ENCODE data around the gene FGD3. TPM values are rescaled to one million over a fixed set of nuclear protein-coding genes. Genes with fewer than 3 reads are reported as not detected.

The FGD3 gene
- total RNA-seq, 4 donors from 2014 or later, result 4.3 to 5.1 (median 4.9) TPM

GRCh38 chr9:93085676-93086075 lies 138.4 kb downstream of the FGD3 start:
- no peak for DNase-seq (ENCODE audit: extremely low spot score)
- intact Hi-C loops (cut with DNase I), result loop anchor here (10.0 kb wide), 1 partner anchor 81 kb away; no protein-coding TSS in a partner anchor
- Histone ChIP-seq H3K4me1 (no peaks in the 10 kb centered on the region), H3K9me3 (no peaks in the 10 kb centered on the region), H3K27me3 (no peaks in the 10 kb centered on the region), H3K36me3 (no peaks in the 10 kb centered on the region), H3K4me3 (no peak overlapping the region), H3K27ac (replicated peaks in 1 of 4) (no peak overlapping the region)
- no peak for TF ChIP-seq POLR2A (IDR thresholded peaks at IDR 0.05; ENCODE audit: low read depth)
- no peak for TF ChIP-seq CTCF (IDR thresholded peaks at IDR 0.05)
- TF ChIP-seq POLR2AphosphoS5 (IDR thresholded peaks at IDR 0.05), result no peak
- no peak for TF ChIP-seq EP300 (IDR thresholded peaks at IDR 0.05)
- WGBS, result 100% methylated on average over 4 of the region's 4 CpGs

Other genes with a start within 250 kb of the FGD3 start
- 10 to 100 TPM; 44.0 to 72.5 (median 57.3) TPM for gene BICD2, start 182.7 kb upstream of the FGD3 start, total RNA-seq
- gene ZNF484, start 69.5 kb upstream of the FGD3 start, total RNA-seq, result 10 to 100 TPM in 1 of 4 donors, 1 to 10 TPM in 3; 8.9 to 11.4 (median 9.9) TPM
- 1 to 10 TPM in 3 of 4 donors, under 1 TPM in 1; 0.83 to 3.3 (median 1.4) TPM for gene SUSD3, start 111.2 kb downstream of the FGD3 start, total RNA-seq
- 10 to 100 TPM; 54.0 to 83.6 (median 78.1) TPM for gene CARD19, start 148.7 kb downstream of the FGD3 start, total RNA-seq
- 10 to 100 TPM; 69.3 to 90.6 (median 72.7) TPM for gene NINJ1, start 186.7 kb downstream of the FGD3 start, total RNA-seq
- 10 to 100 TPM; 18.6 to 89.9 (median 40.8) TPM for gene WNK2, start 236.6 kb downstream of the FGD3 start, total RNA-seq

Data from esophagus muscularis mucosa (tissue), 4 donors.